B cell (primary cell): ENCODE data around the gene TJP2. TPM values are rescaled to one million over a fixed set of nuclear protein-coding genes. Genes with fewer than 3 reads are reported as not detected.

Experiments
- ATAC-seq: fragments of 200-7000 bp; cut with Tn5 transposase; one replicate; pipeline ENCODE4 v1.10.0; 2021; ENCODE audit warnings: low read depth, mild to moderate bottlenecking, moderate number of reproducible peaks, moderate library complexity
- CTCF ChIA-PET: fragments of 350-600 bp; sonication (Branson Sonifier 250); formaldehyde crosslinking; loops from one replicate; lab custom pipeline; 2021; ENCODE audit warnings: antibody characterized with exemption, inconsistent platforms; lab: Charles Lee
- POLR2A ChIA-PET: fragments of 350-600 bp; sonication (Branson Sonifier 250); formaldehyde crosslinking; loops from one replicate; lab custom pipeline; 2021; ENCODE audit warnings: antibody characterized with exemption; lab: Charles Lee
- DNase-seq: peaks from one replicate; pipeline ENCODE4 v3.0.0; 2013
- H2AFZ ChIP-seq: 2 replicates; pipeline ENCODE4 v1.6.1; 2012; ENCODE audit warnings: mild to moderate bottlenecking, low read depth, low read length; ENCODE audit not compliant: insufficient read depth, poor library complexity, severe bottlenecking
- H3K27ac ChIP-seq, 2 donors: 1 replicate in 1 of 2; 2 replicates in 1 of 2; pipeline ENCODE4 v1.5.1; 2012 to 2013; ENCODE audit warnings: low read length in 2 of 2, mild to moderate bottlenecking in 2 of 2, moderate library complexity in 1 of 2
- H3K27me3 ChIP-seq, 4 experiments: fragments of 200-600 bp in 1 of 4; sonication (generic) in 1 of 4; replicated peaks in 1 of 4; 1 replicate in 2 of 4; 2 replicates in 2 of 4; pipeline versions ENCODE4 v1.6.1 to v1.7.0; 2013 to 2016; ENCODE audit warnings: low read length in 3 of 4, mild to moderate bottlenecking in 2 of 4, mixed read lengths in 1 of 4, moderate library complexity in 1 of 4; ENCODE audit not compliant: insufficient read depth in 4 of 4, control insufficient read depth in 3 of 4; ENCODE audit errors: control extremely low read depth in 1 of 4
- H3K36me3 ChIP-seq, 2 experiments: replicated peaks in 1 of 2; 1 replicate in 1 of 2; 2 replicates in 1 of 2; pipeline versions ENCODE4 v1.6.1 to v1.7.1; 2013; ENCODE audit warnings: low read length in 1 of 2; ENCODE audit not compliant: insufficient read depth in 2 of 2, control insufficient read depth in 1 of 2; ENCODE audit errors: control extremely low read depth in 1 of 2, extremely low read depth in 1 of 2
- H3K4me1 ChIP-seq, 2 donors: fragments of 200-600 bp in 1 of 2; sonication (generic) in 1 of 2; 1 replicate in 1 of 2; 2 replicates in 1 of 2; pipeline versions ENCODE4 v1.5.1 to v1.6.1; 2013 to 2017; ENCODE audit warnings: low read length in 2 of 2; ENCODE audit not compliant: control insufficient read depth in 2 of 2, insufficient read depth in 2 of 2
- H3K4me2 ChIP-seq: replicated peaks from 2 replicates; pipeline ENCODE3; 2012; ENCODE audit warnings: mild to moderate bottlenecking, low read depth, low read length; ENCODE audit not compliant: poor library complexity, severe bottlenecking
- H3K4me3 ChIP-seq, 5 experiments: fragments of 200-600 bp in 1 of 5; sonication (generic) in 1 of 5; 1 replicate in 3 of 5; 2 replicates in 2 of 5; pipeline versions ENCODE4 v1.5.1 to v1.7.0; 2011 to 2016; ENCODE audit warnings: low read length in 4 of 5, mild to moderate bottlenecking in 4 of 5, low read depth in 2 of 5, control low read depth in 1 of 5, moderate library complexity in 1 of 5; ENCODE audit not compliant: insufficient read depth in 1 of 5; ENCODE audit errors: control extremely low read depth in 1 of 5, extremely low read depth in 1 of 5
- H3K79me2 ChIP-seq: fragments of 200-600 bp; sonication (generic); one replicate; pipeline ENCODE4 v1.6.0; 2016; ENCODE audit warnings: low read length; ENCODE audit not compliant: control insufficient read depth, insufficient read depth
- H3K9ac ChIP-seq: fragments of 200-600 bp; sonication (generic); 2 replicates; pipeline ENCODE4 v1.6.1; 2017; ENCODE audit warnings: mild to moderate bottlenecking, low read length, moderate library complexity
- H3K9me3 ChIP-seq, 3 donors: one replicate each; pipeline versions ENCODE4 v1.6.1 to v1.7.1; 2013; ENCODE audit warnings: low read length in 2 of 3; ENCODE audit not compliant: control insufficient read depth in 2 of 3, insufficient read depth in 1 of 3; ENCODE audit errors: control extremely low read depth in 1 of 3
- H4K20me1 ChIP-seq: 2 replicates; pipeline ENCODE4 v1.6.0; 2012; ENCODE audit warnings: mild to moderate bottlenecking, low read length; ENCODE audit not compliant: insufficient read depth, control insufficient read depth, poor library complexity, severe bottlenecking
- H3K27ac Mint-ChIP-seq: one replicate; pipeline ENCODE4 v1.8.0; 2021; ENCODE audit warnings: mixed read lengths
- H3K27me3 Mint-ChIP-seq: one replicate; pipeline ENCODE4 v1.8.0; 2021; ENCODE audit warnings: mixed read lengths
- H3K4me1 Mint-ChIP-seq: one replicate; pipeline ENCODE4 v1.8.0; 2021; ENCODE audit warnings: mixed read lengths
- H3K4me3 Mint-ChIP-seq: one replicate; pipeline ENCODE4 v1.8.0; 2021; ENCODE audit warnings: mixed read lengths
- H3K9me3 Mint-ChIP-seq: one replicate; pipeline ENCODE4 v1.8.0; 2022; ENCODE audit warnings: mixed read lengths; ENCODE audit not compliant: insufficient read depth
- EZH2 ChIP-seq: IDR thresholded peaks from 2 replicates; pipeline ENCODE4 v1.6.1; 2012; ENCODE audit warnings: borderline replicate concordance, low read depth, mild to moderate bottlenecking, moderate library complexity, low read length; ENCODE audit not compliant: insufficient read depth, poor library complexity, severe bottlenecking
- WGBS: methylation state at CpG from one replicate; pipeline ENCODE4 v1.1.5; 2013; ENCODE audit warnings: missing lambda C conversion rate; ENCODE audit not compliant: insufficient coverage; 5-methylcytosine and 5-hydroxymethylcytosine counted together
- intact Hi-C: fragments of 100-400 bp; cut with micrococcal nuclease; formaldehyde crosslinking; loops from one replicate; pipeline ENCODE4 v1.10.0; 2022
- polyA plus RNA-seq: library from polyadenylated mRNA; depleted of rRNA; stranded (reverse); fragments of >200 nt; gene quantifications from 2 replicates; pipeline ENCODE4 v1.2.3, GENCODE V29; 2012
- total RNA-seq, 2 donors: library from RNA; stranded (reverse); fragments of 120-200 nt in 1 of 2; gene quantifications; 1 replicate in 1 of 2; 2 replicates in 1 of 2; pipeline versions ENCODE4 v1.2.3 to v1.2.4, GENCODE V29; 2013 to 2022
- TF ChIP-seq, protein P1 (sequence below): fragments of 200-600 bp; IDR thresholded peaks from one replicate; pipeline ENCODE4 v1.8.0; 2022; ENCODE audit warnings: antibody characterized with exemption, mild to moderate bottlenecking

Gene TJP2
- total and polyA plus RNA-seq, 2 donors (not counting 1 experiment from before 2014, with no cell fraction given), result 1.2 to 2.3 TPM

DNA sequence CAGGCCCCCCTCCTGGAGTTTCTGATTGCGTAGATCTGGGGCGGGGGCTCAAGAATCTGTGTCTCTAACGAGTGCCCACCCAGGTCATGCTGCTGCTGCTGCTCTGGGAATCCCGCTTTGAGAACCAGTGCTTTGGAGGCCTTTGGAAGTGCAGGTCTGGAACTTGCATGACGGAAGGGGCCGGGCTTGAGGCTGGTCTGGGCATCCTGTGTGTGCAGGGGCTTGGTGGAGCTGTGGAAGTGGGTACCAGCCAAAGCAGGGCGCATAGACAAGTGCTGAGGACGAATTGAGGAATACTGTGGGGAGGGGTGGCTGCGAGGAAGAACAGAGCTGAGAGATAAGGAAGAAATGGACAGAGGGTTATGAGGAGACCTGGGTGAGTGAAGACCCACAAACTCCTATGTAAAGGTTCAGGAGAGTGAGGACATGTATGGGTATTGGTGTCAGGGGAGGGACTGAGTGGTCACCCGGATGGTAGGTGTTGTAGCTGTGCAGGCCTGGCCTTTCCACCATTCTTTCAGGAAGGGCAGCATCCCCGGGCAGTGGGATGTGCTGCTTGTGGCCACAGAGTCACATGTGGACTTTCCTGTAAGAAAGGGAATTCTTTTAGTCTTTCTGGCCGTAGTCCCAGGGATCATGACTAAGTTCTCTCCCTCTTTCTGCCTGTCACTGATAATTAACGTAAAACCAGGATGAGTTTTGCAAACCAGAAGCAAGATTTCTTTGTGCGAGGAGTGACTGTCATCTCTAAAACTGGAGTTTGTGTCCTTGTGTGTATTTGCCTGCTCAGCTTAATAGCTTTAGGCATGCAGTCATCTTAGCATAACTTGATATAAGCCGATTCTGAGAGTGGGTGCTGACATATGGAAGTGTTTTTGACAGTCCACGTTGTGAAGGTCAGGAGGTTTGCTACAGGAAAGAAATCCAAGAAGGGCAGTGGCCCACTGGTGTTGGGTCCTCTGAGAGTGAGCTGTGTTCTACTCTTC, 43.3 kb upstream of the TJP2 start:
- ChIA-PET CTCF (no interaction called here), POLR2A (interaction anchor here (0.5 kb wide), 1 partner anchor 38 kb away, joined by 5 read pairs; no protein-coding TSS in a partner anchor)
- Mint-ChIP-seq H3K27me3 (peaks cover 12% of the 10 kb centered on the region), H3K27ac (no peak overlapping the region), H3K4me1 (no peaks in the 10 kb centered on the region), H3K9me3 (no peaks in the 10 kb centered on the region), H3K4me3 (no peak overlapping the region)
- WGBS, result 86% methylated on average over 13 of the region's 16 CpGs
- Histone ChIP-seq H3K79me2 (no peaks in the 10 kb centered on the region), H4K20me1 (no peaks in the 10 kb centered on the region), H3K27ac (no peak overlapping the region), H3K9me3 (no peaks in the 10 kb centered on the region), H3K27me3 (no peaks in the 10 kb centered on the region), H3K4me3 (no peak overlapping the region), H2AFZ (no peak overlapping the region), H3K9ac (no peak overlapping the region), H3K4me1 (no peaks in the 10 kb centered on the region), H3K36me3 (no peaks in the 10 kb centered on the region), H3K4me2 (no peak overlapping the region)
- TF ChIP-seq, protein P1, sequence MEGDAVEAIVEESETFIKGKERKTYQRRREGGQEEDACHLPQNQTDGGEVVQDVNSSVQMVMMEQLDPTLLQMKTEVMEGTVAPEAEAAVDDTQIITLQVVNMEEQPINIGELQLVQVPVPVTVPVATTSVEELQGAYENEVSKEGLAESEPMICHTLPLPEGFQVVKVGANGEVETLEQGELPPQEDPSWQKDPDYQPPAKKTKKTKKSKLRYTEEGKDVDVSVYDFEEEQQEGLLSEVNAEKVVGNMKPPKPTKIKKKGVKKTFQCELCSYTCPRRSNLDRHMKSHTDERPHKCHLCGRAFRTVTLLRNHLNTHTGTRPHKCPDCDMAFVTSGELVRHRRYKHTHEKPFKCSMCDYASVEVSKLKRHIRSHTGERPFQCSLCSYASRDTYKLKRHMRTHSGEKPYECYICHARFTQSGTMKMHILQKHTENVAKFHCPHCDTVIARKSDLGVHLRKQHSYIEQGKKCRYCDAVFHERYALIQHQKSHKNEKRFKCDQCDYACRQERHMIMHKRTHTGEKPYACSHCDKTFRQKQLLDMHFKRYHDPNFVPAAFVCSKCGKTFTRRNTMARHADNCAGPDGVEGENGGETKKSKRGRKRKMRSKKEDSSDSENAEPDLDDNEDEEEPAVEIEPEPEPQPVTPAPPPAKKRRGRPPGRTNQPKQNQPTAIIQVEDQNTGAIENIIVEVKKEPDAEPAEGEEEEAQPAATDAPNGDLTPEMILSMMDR, result no peak
- TF ChIP-seq EZH2, result no peak
- no peak for ATAC-seq
- intact Hi-C loops, result no loop called here
- no peak for DNase-seq

- no peak overlapping the region for H3K4me3 Mint-ChIP-seq
- ChIA-PET CTCF (no interaction called here), POLR2A (no interaction called here)
- H3K4me2 ChIP-seq, result no peak overlapping the region
- no peaks in the 10 kb centered on the region for H3K4me1 ChIP-seq
- no peaks in the 10 kb centered on the region for H3K9me3 Mint-ChIP-seq
- no peak for TF ChIP-seq EZH2
- TF ChIP-seq, protein P1, result no peak
- ATAC-seq, result no peak
- WGBS, result 89% methylated on average over 1 of the region's 1 CpG
- intact Hi-C loops, result no loop called here
- H3K27ac Mint-ChIP-seq, result no peak overlapping the region
- H4K20me1 ChIP-seq, result no peaks in the 10 kb centered on the region
- H3K4me3 ChIP-seq, result no peak overlapping the region
- H3K4me1 Mint-ChIP-seq, result no peaks in the 10 kb centered on the region
- H3K9me3 ChIP-seq, result no peaks in the 10 kb centered on the region
- no peak overlapping the region for H3K27ac ChIP-seq
- no peaks in the 10 kb centered on the region for H3K36me3 ChIP-seq
- DNase-seq, result no peak
- H3K79me2 ChIP-seq, result no peaks in the 10 kb centered on the region
- no peak overlapping the region for H2AFZ ChIP-seq
- peaks cover 12% of the 10 kb centered on the region for H3K27me3 Mint-ChIP-seq
- H3K27me3 ChIP-seq, result no peaks in the 10 kb centered on the region
- no peak overlapping the region for H3K9ac ChIP-seq
Measured at GRCh38 chr9:69131682-69132081, 42.4 kb upstream of the TJP2 start.
